HG03520 (cell line): ENCODE results near the gene ARHGAP42.
"Not testable (repeated sequence)": the region's sequence is repeated elsewhere in the genome, so short reads cannot be mapped to it uniquely, and the experiment has no call there.

Source experiments
- ATAC-seq: cut with Tn5 transposase; IDR thresholded peaks from one replicate; pipeline ENCODE4 v1.9.1; 2021; ENCODE audit warnings: mild to moderate bottlenecking, moderate library complexity; ENCODE audit not compliant: unreplicated experiment

The ARHGAP42 gene

GRCh38 chr11:100687054-100687629, at the start of gene ARHGAP42:
Gene ARHGAP42 (plus strand): TSS chr11:100687288. CDS start chr11:100687679, 391 bp downstream.
- peak; percentile 72 for ATAC-seq

- ATAC-seq: no peak
These were observed 49.4 kb upstream of the ARHGAP42 start for GRCh38 chr11:100637706-100638105.

- no peak for ATAC-seq
These were observed 48.4 kb upstream of the ARHGAP42 start for GRCh38 chr11:100638648-100639047.

- ATAC-seq: no peak
These were observed 47.9 kb upstream of the ARHGAP42 start for GRCh38 chr11:100639140-100639539.

GRCh38 chr11:100640071-100640470, 47.0 kb upstream of the ARHGAP42 start:
- ATAC-seq: no peak

GRCh38 chr11:100640646-100641045, 46.4 kb upstream of the ARHGAP42 start:
- ATAC-seq: no peak

- ATAC-seq: no peak
These were observed 45.6 kb upstream of the ARHGAP42 start for GRCh38 chr11:100641456-100641855.

GRCh38 chr11:100646545-100646944, 40.5 kb upstream of the ARHGAP42 start:
- ATAC-seq: no peak

GRCh38 chr11:100647861-100648260, 39.2 kb upstream of the ARHGAP42 start:
- no peak for ATAC-seq

- ATAC-seq: no peak
These were observed 23.5 kb upstream of the ARHGAP42 start for GRCh38 chr11:100663583-100663982.

- no peak for ATAC-seq
These were observed 23.1 kb upstream of the ARHGAP42 start for GRCh38 chr11:100663996-100664395.

- ATAC-seq: not testable (repeated sequence)
These were observed 20.3 kb upstream of the ARHGAP42 start for GRCh38 chr11:100666816-100667215.

- no peak for ATAC-seq
These were observed 19.6 kb upstream of the ARHGAP42 start for GRCh38 chr11:100667449-100667848.

GRCh38 chr11:100670140-100670539, 16.9 kb upstream of the ARHGAP42 start:
- ATAC-seq: no peak

- ATAC-seq: no peak
These were observed 15.6 kb upstream of the ARHGAP42 start for GRCh38 chr11:100671471-100671870.

- no peak for ATAC-seq
These were observed 14.5 kb upstream of the ARHGAP42 start for GRCh38 chr11:100672498-100673033.

- no peak for ATAC-seq
These were observed 14.0 kb upstream of the ARHGAP42 start for GRCh38 chr11:100673063-100673462.

- no peak for ATAC-seq
These were observed 12.9 kb upstream of the ARHGAP42 start for GRCh38 chr11:100674212-100674611.

- no peak for ATAC-seq
These were observed 11.9 kb upstream of the ARHGAP42 start for GRCh38 chr11:100675115-100675650.

- no peak for ATAC-seq
These were observed 10.2 kb upstream of the ARHGAP42 start for GRCh38 chr11:100676901-100677300.

GRCh38 chr11:100677796-100678195, 9.3 kb upstream of the ARHGAP42 start:
- ATAC-seq: no peak

- no peak for ATAC-seq
These were observed 7.0 kb upstream of the ARHGAP42 start for GRCh38 chr11:100680070-100680469.

- peak; percentile 99 for ATAC-seq
These were observed 6.0 kb upstream of the ARHGAP42 start for GRCh38 chr11:100681064-100681502.
